ENCODE measurements around the gene B9D1.

- TF ChIP-seq, protein P1, sequence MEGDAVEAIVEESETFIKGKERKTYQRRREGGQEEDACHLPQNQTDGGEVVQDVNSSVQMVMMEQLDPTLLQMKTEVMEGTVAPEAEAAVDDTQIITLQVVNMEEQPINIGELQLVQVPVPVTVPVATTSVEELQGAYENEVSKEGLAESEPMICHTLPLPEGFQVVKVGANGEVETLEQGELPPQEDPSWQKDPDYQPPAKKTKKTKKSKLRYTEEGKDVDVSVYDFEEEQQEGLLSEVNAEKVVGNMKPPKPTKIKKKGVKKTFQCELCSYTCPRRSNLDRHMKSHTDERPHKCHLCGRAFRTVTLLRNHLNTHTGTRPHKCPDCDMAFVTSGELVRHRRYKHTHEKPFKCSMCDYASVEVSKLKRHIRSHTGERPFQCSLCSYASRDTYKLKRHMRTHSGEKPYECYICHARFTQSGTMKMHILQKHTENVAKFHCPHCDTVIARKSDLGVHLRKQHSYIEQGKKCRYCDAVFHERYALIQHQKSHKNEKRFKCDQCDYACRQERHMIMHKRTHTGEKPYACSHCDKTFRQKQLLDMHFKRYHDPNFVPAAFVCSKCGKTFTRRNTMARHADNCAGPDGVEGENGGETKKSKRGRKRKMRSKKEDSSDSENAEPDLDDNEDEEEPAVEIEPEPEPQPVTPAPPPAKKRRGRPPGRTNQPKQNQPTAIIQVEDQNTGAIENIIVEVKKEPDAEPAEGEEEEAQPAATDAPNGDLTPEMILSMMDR (IDR thresholded peaks at IDR 0.05; ENCODE audit: low read depth, low read length, poor library complexity, severe bottlenecking) = no peak
- TF ChIP-seq EZH2phosphoT487 (IDR thresholded peaks at IDR 0.05; ENCODE audit: borderline replicate concordance, low read length) = no peak
Measured at GRCh38 chr17:19359151-19359550, 3.4 kb downstream of the B9D1 start.
